Stimulated activated CD8-positive, alpha-beta memory T cell treated with anti-CD3 and anti-CD28 coated beads, Interleukin-7, amount 100 ng/mL, for 4 hours (primary cell): ENCODE results near the gene XPA.
"Not testable (repeated sequence)": the region's sequence is repeated elsewhere in the genome, so short reads cannot be mapped to it uniquely, and the experiment has no call there.

Experiments used
- DNase-seq, 2 donors: peaks; one replicate each; pipeline ENCODE4 v3.0.0-alpha.2; 2020; ENCODE audit warnings: low read depth in 2 of 2

XPA gene

DNA sequence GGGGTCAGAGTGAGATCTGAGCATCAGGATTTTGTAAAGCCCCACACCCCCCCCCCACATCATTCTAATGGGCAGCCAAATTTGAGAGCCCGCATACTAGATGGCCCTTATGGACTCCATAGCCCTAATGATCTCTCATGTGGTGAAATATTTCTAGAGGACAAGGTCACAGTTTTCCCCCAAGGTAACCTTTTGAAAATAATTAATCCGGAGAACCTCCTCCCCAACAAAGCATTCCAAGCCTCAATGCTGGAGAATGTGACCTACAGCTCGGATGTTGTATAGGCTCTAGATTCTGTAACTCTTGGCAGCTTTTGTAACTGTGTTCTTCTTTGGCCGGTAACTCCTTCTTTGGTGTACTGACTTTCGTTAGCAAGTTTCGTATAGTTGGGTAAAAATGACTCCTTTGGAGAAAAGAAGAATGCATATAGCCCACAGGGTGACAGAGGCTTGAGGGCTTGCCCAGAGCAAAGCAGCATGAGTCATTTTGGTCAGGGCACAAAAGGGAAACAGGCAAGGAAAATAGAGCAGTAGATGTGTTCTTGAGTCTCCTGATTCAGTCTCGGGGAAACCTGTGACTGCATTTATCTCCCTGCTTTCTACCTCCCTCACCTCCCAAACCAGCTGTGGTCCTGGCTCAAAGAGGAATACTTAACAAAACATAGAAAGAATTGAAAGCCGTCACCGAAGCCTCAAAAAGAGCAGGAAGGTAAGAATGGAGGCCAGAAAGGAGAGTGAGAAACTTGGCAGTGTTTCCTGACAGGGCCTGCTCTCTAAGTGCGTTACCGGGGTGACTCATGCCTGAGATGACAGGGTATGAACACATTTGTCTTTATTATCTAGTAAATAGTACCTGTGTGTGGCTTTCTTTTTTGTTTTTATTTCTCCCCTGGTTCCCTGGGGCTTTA is 6.6 kb upstream of the XPA start:
- no peak for DNase-seq

DNA sequence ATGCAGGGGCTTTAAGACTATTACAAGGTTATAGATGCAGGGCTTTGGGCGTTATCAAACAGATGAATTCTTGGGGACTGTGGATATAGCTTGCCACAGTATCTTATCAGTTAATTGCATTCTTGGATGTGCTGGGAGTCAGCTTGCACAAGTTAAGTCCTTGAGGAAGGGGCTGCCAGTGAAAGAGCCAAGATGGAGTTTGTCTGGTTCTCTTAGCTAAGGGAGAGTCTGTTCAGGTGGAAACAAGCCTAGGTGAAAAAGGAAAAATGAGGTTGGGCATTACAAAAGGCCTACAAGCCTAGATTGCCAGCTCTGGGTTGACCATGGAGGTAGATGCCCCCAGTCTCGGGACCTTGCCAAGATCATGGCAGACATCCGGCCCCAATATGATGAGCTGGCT is 2.7 kb upstream of the XPA start:
- DNase-seq: not testable (repeated sequence)

DNA sequence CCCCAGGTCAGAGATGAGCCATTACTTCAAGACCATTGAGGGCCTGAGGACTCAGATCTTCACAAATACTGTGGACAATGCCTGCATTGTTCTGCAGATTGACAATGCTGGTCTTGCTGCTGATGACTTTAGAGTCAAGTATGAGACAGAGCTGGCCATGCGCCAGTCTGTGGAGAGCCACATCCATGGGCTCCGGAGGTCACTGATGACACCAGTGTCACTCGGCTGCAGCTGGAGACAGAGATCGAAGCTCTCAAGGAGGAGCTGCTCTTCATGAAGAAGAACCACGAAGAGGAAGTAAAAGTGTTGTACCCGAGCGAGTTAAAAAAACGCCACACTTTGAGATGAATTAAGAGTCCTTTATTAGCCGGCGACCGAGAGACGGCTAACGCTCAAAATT is 2.1 kb upstream of the XPA start:
- DNase-seq: not testable (repeated sequence)

DNA sequence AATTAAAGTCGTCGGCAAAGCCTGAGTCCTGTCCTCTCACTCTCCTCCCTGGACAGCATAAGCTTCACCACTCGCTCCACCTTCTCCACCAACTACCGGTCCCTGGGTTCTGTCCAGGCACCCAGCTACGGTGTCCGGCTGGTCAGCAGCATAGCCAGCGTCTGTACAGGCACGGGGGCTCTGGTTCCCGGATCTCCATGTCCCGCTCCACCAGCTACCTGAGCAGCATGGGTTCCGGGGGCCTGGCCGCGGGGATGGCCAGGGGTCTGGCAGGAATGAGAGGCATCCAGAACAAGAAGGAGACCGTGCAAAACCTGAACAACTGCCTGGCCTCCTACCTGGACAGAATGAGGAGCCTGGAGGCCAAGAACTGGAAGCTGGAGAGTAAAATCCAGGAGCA is 1.7 kb upstream of the XPA start:
- no peak for DNase-seq

DNA sequence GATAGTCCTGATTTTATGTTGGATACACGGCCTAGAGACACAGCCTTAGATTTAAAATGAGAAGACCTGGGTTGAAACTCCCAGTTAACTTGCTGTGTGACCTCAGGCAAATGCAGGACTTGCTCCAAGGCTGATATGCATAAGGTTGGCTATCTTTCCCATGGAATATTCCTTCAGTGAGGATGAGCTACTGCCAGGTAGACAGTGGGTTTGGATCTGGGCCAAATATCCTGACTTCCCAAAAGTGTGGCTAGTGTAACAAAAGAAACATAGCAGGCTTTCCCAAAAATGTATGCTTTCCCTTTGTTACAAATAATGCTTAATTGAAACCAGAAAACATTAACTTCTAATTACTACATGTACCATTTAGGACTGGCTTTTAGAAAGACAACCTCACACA is 697 bp upstream of the XPA start:
- no peak for DNase-seq

DNA sequence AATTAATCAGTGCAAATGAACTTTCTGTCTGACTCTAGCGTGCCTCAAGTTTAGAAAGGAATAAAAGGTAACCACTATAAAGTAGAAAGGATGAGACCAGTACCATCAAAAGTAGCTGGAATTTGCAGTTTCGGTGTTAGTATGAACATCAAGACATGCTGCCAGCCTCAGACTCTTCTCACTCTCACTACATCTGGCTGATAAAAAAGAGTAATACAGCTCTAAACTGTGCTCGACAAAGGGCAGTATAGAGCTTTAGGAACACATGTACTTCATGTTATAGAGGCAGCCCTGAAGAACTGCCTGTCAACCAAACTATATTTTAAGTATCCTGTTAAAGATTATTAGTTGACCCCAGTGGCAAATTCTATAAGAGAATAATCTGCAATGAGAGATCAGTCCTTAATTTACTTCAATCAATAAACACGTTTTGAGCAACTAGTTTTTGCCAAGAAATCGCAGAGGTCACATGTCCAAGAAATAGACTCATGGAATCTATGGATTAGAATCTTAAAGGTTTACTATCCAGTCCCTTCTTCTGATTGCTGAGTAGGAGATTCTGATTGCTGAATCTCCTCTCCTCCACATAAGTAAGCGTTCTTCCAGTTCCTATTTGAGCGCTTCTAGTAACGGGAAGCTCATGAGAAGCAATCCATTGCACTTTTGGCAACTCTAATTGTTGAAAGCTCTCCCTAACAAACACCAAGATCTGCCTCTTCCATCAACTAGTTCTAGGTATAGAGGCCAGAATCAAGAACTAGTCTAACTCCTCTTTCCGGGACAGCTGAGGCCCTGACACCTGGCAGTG is 941 bp downstream of the XPA start:
- no peak for DNase-seq

DNA sequence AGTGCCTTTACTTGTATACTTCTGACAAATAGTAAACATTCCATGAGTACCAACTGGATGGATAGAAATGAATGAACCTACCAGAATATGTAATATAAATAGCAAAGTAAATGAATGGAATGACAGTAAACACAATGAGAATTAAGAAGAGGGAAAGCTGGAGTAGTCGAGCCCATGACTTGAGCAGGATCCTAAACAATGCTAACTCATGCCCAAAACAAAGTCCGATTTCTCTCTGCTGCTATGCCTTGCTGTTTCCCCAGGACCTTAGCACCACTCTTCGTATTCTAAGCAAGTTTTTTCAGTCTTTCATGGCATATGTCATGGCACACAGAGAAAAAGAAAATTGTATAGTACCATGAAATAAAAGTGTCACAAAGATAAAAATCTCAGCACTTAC is 1.8 kb downstream of the XPA start:
- DNase-seq: no peak

DNA sequence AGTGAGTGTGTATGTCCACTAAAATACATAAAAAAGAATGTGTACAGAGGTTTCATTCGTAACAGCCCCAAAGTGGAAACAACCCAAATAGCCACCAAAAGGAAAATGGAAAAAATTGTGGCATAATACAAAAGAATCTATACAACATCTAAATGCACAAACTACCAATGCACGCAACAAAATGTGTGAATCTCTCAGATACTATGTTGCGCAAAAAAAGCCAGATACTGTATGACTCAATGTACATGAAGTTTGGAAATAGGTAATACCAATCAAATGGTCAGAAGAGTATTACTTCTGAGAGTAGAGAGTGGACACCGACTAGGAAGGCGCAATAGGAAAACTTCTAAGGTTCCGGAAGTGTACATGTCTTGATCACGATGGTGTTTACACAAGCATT is 2.4 kb downstream of the XPA start:
- DNase-seq: no peak

DNA sequence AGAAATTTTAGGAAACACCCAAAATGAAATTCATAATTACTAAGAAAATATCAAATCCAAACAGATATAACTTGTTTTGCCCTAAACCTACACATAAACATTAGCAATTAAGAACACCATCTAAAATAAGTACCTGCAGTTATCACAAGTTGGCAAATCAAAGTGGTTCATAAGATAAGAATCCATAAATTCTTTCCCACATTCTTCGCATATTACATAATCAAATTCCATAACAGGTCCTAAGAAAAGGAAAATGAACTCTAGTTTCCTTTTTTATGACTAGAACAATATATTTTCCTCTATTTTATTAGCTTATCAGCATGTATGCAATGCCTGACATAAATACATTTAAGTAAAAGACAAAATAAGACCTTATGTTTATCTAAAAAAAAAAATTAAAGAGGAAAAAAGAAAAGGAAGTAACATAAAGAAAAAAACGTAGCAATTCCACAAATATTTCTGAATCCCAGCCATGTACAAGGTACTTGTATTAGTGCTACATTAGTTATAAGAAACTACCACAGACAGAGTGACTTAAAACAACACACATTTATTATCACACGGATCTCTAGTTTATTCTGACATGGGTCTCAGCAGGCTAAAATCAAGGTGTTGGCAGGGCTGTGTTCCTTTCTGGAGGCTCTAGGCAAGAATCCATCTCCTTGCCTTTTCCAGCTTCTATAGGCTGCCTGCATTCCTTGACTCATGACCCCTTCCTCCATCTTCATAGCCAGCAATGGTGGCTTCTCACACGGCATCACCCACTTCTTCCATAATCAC is 7.5 kb downstream of the XPA start:
- DNase-seq: no peak

DNA sequence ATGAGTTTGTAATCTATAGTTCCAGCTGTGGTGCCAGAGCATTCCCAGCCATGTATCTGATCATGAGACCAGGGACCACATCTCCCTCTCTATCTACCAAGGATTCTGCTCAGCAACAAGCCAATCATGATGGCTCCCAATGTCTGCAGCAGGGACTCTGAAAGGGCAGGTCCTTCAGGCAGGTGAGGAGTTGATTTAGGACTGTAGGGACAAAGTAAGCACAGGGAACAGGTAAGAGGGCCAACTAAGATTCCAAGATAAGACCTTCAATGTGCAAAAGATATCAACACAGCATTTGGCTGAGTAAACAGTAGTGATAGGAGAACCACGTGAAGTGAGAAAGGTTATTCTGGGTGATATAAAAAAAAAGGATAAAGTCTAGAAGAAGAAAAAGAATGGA is 8.5 kb downstream of the XPA start:
- no peak for DNase-seq

DNA sequence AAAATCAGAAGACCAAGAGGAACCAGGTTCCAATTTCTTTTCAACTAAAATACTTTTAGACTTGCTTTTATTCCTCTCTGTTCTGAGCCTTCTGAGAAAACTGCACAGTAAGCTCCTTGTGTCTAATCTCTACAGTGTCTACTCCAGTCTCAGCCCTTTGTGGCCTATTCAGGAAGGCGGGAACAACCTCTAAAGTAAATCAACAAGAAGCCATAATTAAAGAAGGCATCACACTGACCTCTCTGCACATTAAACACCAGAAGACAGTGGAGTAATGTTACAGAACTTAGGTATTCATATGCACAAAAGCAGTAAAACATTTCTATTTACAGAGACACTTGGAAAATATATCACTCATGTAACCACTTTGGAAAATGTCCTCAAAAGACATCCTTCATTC is 14.9 kb downstream of the XPA start:
- no peak for DNase-seq

DNA sequence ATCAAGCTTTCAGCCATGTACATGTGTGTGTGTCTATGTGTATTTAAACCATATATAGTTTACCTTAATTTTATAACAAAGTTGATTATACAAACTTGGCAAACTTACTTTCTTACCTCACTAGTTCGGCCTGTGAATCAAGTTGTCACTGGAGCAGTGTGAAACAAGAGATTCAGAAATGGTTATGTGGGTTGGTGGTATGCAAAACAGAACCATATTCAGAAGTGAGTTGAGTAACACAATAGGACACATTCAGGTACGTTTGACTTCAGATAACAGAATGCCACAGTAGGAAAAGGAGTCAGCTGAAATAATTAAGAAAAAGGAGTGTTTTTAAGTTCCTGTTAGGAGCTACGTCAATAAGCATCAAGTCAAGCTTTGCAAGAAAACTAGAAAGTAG is 21.5 kb downstream of the XPA start:
- no peak for DNase-seq

DNA sequence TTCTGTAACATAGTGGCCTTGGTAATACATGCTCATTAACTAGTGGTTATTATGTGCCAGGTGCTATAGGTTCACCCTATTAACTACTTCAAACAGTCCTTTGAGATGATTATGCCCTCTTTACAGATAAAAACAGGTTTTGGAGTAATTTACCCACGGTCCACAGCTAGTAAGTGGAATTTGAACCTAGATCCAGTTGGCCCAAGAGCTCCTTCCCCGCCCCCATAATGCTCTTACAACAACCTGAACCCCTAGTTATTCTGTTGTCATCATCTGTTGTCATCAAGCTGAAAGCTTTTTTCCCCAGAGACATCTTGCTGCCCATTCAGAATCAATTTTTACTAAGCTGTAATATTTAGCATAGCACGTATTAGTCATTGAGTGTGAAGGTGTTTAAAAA is 23.2 kb downstream of the XPA start:
- no peak for DNase-seq

DNA sequence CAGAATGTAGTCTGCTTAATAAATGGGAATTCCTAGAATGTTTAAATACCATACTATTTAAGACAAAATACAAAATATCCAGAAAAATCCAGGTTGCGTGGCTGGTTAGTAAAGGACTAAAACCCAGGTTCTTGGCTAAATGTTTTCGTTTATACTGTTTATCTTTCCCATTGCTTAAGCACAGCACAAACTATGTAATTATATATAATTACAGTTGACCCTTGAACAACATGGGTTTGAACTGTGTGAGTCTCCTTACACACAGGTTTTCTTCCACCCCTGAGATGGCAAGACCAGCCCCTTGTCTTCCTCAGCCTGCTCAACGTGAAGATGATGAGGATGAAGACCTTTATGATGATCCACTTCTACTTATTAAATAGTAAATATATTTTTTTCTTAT is 24.7 kb downstream of the XPA start:
- no peak for DNase-seq

DNA sequence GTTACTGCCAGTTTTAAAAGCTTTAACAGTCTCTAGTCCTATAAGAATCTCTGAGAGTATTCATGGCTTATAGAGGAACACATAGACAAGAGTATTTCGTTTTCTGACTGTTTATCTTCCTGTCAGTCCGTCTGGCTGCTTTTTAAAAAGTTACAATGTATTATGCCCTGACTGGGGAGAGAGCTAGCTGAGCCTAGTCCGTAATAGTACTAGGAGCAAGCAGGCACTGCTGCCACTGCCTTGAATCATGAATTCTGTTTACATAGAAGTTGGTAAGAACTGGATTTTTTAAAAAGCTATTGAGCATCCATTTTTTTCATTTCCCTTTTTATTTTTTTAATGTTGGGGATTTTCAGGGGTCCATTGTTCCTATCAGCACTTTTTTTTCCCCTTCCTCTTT is 26.6 kb downstream of the XPA start:
- DNase-seq: no peak

DNA sequence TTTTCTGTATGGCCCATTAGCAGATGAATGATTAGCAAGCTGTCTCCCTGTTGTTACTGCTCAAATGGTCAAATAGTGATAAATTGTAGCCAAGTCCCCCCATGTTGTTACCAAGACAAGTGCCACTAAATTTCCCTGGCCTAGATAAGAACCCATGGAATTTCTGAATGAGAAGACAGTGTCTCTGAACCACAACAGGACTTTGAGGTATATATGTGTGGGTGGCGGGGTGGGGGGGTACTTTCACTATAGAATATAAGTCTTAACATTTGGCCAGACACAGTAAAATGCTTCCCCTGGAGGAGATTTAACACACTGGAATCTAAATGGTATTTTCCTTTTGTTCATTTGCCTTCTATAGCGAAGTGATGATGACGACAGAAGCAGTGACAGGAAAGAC is 28.7 kb downstream of the XPA start:
- no peak for DNase-seq

DNA sequence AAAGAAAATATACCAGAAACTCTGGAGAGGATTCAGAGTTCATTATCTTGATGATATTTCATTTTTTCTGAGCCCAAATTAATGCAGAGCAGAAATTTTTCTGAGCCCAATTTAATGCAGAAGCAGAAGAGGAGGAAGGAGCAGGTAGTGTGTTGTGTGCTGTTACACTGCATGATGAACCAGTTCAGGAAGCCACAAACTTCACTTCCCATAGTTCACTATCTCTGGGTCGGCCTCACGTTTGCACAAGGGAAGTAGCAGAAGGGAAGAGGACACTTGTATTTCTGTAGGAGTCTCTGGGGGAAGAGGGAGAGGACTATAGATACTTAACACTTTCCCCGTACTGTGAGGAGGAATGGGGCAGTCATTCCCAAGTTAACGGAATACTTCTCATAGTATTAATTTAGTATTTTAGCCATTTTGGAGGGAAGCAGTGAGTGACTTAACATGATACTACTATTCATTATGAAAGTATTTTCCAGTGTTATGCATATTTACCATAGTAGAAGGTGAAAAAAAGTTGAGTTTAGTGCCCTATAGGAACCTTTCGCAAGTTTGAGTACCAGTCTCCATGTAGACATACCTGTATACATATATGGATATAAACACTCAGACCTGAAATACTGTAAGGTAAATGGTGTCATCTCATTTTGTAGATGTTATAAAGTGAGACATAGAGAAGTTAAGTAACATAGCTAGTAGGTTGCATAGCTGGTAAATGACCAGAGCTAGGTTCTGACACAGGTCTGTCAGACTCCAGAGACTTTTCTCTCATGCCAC is 30.0 kb downstream of the XPA start:
- DNase-seq: no peak

DNA sequence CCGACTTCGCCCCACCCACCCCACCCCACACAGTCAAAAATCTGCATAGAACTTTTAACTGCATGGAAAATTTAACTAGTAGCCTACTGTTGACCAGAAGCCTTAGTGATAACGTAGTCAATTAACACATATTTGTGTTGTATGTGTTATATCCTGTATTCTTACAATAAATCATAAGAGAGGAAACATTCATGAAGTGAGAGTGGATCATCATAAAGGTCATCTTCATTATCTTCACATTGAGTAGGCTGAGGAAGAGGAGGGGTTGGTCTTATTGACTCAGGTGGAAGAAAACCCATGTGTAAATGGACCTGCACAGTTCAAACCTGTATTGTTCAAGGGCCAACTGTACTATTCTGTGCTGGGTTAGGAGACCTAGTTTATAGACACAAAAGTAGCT is 31.4 kb downstream of the XPA start:
- no peak for DNase-seq

DNA sequence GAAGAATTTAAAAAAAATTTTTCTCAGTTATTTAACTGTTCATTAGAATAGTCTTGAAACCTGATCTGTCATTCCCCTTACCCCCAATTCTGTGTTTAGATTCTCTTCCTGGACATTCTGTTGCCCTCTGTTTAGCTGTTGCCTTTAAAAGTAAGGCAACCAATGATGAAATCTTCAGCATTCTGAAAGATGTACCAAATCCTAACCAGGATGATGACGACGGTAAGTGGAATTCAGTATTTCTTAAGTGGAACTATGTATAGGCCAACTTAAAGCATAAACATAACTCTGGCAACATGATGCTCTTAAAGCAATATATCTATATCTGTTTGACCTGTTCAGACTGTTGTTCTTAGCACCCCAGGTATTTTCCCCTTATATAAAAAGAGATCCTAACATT is 36.3 kb downstream of the XPA start:
- DNase-seq: no peak

DNA sequence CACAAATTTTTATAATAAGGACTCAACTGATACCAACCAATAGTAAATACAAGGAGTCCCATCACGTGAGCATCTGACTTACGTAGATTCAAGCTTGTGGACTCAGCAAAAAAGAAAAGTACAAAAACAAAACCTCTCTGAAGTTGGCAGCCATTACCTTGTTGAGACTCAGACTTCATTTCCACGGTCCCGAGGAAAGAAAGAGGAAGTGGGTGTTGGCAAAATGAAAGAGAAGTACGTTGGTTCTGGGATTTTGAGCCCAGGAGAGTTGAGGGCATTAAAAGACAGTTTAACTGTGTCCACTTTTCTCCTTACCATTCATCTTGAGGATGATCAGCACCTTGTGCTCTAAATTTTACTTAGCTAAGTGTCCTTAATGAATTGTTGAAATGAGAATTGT is 36.8 kb downstream of the XPA start:
- no peak for DNase-seq

DNA sequence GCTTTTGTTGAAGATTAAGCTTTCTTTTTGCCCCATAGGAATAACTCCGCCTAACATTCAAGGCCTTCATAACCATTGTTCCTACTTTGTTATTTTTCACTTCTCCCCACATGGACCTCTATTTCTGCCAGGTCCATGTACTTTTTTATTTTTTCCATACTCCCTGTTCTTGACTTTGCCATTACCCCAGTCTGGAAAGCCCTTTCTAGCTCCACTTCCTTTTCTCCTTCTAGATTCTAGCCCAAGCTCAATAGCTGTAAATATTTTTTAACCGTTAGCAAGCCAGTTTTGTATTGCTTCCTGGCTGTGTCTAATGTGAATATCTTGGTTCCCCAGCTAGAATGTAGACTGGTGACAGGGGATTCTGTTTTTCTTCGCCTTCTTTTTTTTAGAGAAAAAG is 37.4 kb downstream of the XPA start:
- no peak for DNase-seq

DNA sequence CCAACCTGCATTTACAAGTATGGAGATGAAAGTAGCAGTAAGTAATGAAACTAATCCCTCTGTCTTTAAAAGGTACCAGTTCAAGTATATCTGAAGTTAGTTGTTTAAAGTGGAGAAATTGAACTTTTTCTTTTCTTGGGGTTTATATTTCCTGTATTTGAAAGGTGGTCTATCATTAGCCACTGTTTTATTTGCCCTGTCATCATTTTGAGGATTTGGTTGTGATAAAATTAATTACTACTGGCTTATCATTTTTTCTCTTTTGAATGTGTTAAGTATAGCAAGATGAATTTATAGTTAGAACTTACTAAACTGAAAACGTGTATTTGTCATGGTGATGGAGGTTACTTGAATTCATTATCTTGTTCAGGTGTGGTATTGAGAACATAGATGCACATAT is 38.4 kb downstream of the XPA start:
- DNase-seq: no peak
